ENCODE data around the gene GTSE1.
"Not testable (repeated sequence)": the region's sequence is repeated elsewhere in the genome, so short reads cannot be mapped to it uniquely, and the experiment has no call there.

GTSE1 gene

GRCh38 chr22:46295277-46295971 lies 1.2 kb upstream of the GTSE1 start:
- DNase-seq: peak; percentile 10

- DNase-seq: peak; percentile 45
Observed at GRCh38 chr22:46297151-46297812, 612 bp downstream of the GTSE1 start.

DNA sequence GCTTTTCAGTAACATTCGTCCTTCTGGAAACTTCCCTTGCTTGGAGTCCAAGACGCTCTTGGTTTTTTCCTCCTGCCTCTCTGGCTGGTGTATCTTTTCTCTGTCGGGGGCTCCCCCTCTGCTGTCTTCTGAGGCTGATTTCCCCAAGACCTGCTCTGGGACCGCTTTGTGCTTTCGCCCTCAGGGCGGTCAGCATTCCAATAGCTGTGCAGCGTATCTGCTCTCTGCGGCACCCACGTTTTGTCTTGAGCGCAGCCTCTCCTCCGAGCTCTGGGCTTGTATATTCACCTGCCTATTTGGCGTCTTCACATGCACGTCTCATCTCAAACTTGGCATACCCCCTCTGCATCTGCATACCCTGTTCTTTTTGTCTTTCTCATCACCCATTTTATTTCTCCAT lies 2.4 kb downstream of the GTSE1 start:
- no peak for DNase-seq

- DNase-seq: no peak
Observed at GRCh38 chr22:46300491-46300890, 3.8 kb downstream of the GTSE1 start.

DNA sequence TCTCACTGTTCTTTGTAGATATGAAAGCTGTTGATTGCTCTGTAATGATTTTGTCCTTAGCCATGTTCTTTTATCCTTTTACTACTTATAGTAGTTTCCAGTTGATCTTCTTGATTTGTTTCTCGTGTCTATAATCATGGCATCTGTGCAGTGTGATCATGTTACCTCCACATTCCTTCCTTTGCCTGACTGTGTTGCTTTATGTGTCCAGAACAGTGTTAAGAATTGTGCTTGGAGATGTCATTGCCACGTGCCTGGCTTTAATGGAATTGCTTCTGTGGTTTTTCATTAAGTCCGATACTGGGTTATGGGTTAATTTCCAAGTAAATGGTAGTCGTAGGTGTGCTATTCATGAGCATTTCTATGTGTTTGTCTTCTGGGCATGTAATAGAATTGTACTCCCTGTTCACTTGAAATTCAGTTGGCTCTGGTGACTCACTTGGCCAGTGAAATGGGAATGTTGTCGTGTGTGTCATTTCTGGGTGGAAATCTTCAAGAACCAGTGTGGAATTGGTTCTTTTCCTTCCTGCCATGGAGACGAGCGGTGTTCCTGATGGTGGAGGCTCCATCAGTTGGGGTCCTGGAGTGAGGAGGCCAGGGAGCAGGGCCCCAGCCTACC lies 6.8 kb downstream of the GTSE1 start:
- DNase-seq: no peak

- DNase-seq: no peak
Observed at GRCh38 chr22:46308283-46308988, 11.8 kb downstream of the GTSE1 start.

DNA sequence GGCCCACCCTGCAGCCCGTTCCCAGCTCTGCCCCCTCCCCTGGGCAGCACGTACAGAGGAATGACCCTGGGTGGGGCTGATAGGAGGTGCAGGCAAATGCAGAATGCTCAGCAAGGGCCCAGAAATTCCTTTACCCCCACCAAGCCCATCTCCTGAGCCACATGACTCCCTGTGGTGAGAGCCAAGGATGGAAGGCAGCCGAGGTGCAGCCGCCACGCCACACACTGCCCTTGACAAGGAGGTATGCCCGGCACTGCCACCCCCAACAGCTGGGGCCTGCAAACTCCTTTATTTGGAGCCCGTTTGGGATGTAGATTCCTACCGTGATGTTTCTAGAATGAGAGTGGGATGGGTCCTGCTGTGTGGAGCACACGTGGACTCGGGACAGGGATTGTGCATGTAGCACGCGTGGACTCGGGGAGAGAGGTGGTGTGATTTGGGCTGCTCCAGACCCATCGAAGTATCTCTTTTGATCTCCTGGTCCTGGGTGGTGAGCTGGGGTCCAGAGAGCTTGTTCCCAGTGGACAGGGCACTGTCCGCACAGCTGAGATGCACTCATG lies 12.9 kb downstream of the GTSE1 start:
- DNase-seq: no peak

- no peak for DNase-seq
Observed at GRCh38 chr22:46312056-46312455, 15.4 kb downstream of the GTSE1 start.

DNA sequence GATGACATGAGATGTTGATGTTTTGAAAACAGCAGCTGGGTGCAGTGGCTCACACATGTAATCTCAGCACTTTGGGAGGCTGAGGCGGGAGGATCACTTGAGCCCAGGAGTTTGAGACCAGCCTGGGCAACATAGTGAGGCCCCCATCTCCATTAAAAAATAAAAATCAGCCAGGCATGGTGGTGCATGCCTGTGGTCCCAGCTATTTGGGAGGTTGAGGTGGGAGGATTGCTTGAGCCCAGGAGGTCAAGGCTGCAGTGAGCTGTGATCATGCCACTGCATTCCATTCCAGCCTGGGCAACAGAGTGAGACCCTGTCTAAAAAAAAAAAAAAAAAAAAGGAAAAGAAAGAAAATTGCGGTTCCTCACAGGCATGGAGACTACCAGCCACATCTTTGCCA lies 16.2 kb downstream of the GTSE1 start:
- DNase-seq: not testable (repeated sequence)

DNA sequence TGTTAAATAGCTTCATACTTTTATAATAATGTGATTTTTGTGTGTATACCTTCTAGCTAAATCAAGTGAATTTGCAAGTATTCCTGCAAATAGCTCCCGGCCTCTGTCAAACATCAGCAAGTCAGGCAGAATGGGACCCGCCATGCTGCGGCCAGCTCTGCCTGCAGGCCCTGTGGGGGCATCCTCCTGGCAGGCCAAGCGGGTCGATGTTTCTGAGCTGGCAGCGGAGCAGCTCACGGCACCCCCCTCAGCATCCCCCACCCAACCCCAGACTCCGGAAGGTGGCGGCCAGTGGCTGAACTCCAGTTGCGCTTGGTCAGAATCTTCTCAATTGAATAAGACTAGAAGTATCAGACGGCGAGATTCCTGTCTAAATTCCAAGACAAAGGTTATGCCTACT lies 19.3 kb downstream of the GTSE1 start:
- no peak for DNase-seq

DNA sequence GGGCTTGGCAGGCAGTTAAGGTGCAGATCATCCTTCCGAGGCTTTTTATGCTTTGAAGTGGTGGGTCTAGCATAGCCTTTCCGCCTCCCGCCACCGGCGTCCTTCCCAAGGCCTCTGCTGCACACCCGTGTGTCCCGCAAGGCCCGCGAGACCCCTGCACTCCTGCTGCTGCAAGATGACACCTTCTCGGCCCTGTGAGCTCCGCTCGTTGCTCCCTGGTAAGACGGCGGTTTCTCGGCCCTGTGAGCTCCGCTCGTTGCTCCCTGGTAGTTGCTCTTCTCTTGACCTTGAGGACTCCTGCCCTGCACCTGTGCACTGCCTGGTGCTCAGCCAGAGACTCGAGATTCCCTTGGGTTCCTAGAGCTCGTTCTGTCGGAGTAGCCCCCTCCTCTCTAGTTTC lies 21.0 kb downstream of the GTSE1 start:
- no peak for DNase-seq

DNA sequence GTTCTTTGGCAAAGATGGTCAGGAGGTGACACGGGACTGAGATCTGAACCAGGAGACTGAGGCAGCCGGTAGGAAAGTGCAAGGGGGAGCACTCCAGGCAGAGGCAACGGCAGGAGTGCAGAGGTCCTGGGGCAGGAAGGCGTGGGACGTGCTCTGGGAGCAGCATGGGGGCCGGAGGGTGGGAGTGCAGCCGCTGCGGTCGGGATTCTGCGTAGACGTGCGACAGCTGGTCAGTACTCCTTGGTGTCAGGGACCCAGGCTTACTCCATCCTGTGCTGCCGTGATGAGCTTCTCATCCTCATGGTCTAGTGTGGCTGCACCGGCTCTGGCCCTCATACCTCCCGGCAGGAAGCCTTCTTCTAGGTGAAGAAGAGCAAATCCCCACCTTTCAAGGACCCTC lies 21.9 kb downstream of the GTSE1 start:
- DNase-seq: no peak

DNA sequence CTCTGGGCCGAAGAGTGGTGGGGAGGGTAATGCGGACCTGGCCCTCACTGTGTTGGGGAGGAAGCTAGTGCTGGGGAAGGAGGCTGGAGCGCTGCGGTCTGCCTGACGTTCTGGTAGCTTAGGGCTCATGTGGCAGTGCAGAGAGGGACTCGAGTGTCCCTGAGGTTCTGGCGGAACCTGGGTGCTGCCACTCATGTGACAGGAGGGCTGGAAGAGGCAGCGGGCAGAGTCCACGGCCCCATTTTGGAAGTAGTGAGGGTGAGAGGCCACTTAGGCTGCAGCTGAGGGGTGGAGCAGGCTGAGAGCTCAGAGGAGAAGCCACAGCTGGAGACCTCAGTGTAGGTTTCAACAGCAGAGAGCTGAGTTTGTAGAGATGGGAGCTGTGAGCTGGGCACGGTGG lies 22.6 kb downstream of the GTSE1 start:
- DNase-seq: no peak

- DNase-seq: no peak
Observed at GRCh38 chr22:46320166-46320710, 23.6 kb downstream of the GTSE1 start.

DNA sequence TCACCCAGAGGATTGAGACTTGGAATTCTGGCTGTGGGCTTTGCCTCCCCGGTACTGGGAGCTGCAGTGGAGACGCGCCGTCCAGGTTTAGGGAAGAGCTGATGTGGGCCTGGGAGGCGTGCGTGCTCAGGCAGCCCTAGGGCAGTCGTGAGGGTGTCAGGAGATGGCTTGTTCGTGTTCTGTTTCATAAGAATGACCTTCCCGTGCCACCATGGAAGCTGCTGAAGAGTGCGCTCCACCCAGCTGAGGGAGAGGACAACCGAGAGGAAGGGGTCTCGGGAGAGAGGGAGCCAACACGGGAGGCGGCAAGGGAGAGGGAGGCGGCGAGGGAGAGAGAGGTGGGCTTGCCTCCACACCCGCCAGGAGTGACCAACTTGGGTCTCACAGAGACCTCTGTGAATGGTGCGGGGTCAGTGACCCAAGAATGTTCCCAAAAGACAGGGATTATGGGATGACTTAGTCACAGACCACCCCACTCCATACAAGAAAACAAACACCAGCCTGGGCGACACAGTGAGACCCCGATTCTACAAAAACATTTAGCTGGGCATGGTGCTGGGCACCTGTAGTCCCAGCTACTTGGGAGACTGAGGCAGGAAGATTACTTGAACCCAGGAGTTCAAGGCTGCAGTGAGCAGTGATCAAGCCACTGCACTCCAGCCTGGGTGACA lies 24.2 kb downstream of the GTSE1 start:
- no peak for DNase-seq

- DNase-seq: no peak
Observed at GRCh38 chr22:46322711-46323110, 26.0 kb downstream of the GTSE1 start.

DNA sequence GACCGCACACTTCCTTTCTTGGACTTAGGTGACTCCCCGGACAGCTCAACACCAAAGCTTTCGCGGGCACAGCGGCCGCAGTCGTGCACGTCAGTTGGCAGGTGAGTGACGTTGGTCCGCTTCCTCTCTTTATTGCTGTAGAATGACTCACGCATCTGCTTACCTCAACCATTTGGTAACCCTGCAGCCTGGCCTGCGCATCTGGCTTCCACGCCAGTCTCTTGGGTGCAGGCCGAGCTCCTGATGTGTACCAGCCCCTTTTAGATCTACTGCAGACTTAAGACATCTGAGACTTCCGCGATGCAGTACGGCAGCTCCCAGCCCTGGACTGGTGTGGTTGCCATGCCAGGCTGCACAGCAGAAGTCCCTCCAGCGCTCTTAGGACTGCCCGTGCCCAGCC lies 26.5 kb downstream of the GTSE1 start:
- no peak for DNase-seq

GRCh38 chr22:46326066-46326680 lies 29.5 kb downstream of the GTSE1 start:
- DNase-seq: no peak

DNA sequence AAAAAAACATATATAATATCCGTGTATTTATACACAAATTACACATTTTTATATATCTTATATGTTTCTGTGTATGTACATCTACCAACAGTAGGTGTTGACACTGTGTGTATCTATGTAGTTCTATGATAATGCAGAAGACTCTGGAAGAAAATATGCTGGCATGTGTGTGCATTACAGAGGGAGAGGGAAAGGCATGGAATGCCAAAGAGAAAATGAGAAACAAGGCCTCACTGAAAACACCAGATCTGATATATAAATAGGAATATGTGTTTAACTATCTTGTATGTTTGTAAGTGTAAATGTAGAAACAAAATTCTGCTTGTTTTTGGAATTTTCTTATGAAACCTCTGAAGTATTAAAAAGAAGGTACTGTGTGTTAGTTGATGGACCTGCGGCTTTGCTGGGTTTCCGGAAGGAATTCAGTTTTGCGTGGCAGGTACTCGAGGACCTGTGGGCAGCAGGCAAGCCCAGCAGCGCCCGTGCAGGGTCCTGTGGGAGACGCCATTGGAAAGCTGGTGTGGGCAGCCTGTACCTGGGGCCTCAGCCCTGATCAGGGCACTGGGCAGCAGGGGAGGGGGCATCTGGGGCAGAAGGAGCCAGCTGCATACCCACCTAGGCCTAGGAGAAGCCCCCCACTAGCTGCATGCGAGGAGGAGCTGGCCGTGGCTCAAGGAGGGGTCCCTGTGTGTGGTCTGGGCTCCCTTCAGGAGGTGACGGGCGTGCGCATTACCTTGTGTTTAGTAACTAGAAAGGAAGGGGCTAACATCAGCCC lies 31.2 kb downstream of the GTSE1 start:
- no peak for DNase-seq

GRCh38 chr22:46328797-46329196 lies 32.1 kb downstream of the GTSE1 start:
- DNase-seq: no peak

- DNase-seq: no peak
Observed at GRCh38 chr22:46329616-46330015, 32.9 kb downstream of the GTSE1 start.
